ENCODE measurements around the gene MTA3.
"Not testable (repeated sequence)": the region's sequence is repeated elsewhere in the genome, so short reads cannot be mapped to it uniquely, and the experiment has no call there.

MTA3 gene

DNA sequence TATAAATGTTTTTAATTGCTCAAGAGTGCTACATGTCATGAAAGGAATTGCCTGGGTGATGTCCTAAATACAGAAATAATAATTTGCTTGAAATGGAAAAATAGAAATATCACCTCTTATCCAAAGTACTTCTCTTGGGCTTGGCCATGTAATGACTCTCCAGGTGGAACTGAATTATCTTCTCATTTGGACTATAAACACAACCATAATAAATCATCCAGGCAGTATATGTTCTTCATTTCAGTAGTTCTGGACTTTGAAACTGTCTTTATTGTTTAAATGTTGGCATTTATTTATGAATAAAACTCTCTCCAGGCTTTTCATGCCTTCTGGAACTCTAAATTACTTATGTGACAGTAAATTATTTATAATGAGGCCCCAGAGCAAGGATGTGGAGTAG lies 155.0 kb downstream of the MTA3 start:
- TF ChIP-seq, protein P1, sequence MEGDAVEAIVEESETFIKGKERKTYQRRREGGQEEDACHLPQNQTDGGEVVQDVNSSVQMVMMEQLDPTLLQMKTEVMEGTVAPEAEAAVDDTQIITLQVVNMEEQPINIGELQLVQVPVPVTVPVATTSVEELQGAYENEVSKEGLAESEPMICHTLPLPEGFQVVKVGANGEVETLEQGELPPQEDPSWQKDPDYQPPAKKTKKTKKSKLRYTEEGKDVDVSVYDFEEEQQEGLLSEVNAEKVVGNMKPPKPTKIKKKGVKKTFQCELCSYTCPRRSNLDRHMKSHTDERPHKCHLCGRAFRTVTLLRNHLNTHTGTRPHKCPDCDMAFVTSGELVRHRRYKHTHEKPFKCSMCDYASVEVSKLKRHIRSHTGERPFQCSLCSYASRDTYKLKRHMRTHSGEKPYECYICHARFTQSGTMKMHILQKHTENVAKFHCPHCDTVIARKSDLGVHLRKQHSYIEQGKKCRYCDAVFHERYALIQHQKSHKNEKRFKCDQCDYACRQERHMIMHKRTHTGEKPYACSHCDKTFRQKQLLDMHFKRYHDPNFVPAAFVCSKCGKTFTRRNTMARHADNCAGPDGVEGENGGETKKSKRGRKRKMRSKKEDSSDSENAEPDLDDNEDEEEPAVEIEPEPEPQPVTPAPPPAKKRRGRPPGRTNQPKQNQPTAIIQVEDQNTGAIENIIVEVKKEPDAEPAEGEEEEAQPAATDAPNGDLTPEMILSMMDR (IDR thresholded peaks at IDR 0.05), result no peak
- DNase-seq, result no peak
- peaks cover 15% of the 10 kb centered on the region for H3K4me1 Mint-ChIP-seq
- H3K4me3 Mint-ChIP-seq, result no peak overlapping the region
- peaks cover 3% of the 10 kb centered on the region for H3K9me3 Mint-ChIP-seq
- H3K27me3 Mint-ChIP-seq (ENCODE audit: low read depth, poor library complexity), result no peaks in the 10 kb centered on the region
- no peak overlapping the region for H3K27ac Mint-ChIP-seq
- H3K36me3 Mint-ChIP-seq (ENCODE audit: low read depth), result peaks cover 15% of the 10 kb centered on the region

- H3K27me3 Mint-ChIP-seq (ENCODE audit: low read depth, poor library complexity), result no peaks in the 10 kb centered on the region
- H3K9me3 Mint-ChIP-seq, result peaks cover 16% of the 10 kb centered on the region
- H3K36me3 Mint-ChIP-seq (ENCODE audit: low read depth), result peaks cover 25% of the 10 kb centered on the region
- DNase-seq, result no peak
- peaks cover 15% of the 10 kb centered on the region for H3K4me1 Mint-ChIP-seq
- H3K27ac Mint-ChIP-seq, result no peak overlapping the region
- TF ChIP-seq, protein P1 (IDR thresholded peaks at IDR 0.05), result no peak
- H3K4me3 Mint-ChIP-seq, result no peak overlapping the region
Observed at GRCh38 chr2:42724886-42725285, 156.5 kb downstream of the MTA3 start.

DNA sequence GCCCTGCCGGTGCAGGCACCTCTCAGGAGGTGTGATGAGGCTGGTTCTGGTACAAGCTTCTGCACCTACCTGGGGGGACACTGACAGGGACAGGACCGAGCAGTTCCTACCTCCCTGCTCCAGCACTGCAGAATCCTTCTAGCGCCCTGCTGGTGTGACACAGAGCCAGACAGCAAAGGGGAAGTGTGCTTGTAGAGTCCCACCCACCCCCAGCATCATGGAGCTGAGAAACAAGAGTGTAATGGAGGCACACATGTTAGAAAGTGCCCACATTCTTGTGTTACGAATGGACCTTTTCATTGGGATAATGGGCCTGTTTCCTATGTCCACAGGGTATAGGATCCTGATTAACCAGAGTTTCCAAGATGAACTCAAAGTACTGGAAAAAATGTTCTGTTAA lies 157.2 kb downstream of the MTA3 start:
- peaks cover 15% of the 10 kb centered on the region for H3K4me1 Mint-ChIP-seq
- H3K27ac Mint-ChIP-seq, result no peak overlapping the region
- no peak overlapping the region for H3K4me3 Mint-ChIP-seq
- TF ChIP-seq, protein P1 (IDR thresholded peaks at IDR 0.05), result no peak
- peaks cover 33% of the 10 kb centered on the region for H3K36me3 Mint-ChIP-seq (ENCODE audit: low read depth)
- no peaks in the 10 kb centered on the region for H3K27me3 Mint-ChIP-seq (ENCODE audit: low read depth, poor library complexity)
- H3K9me3 Mint-ChIP-seq, result peaks cover 23% of the 10 kb centered on the region
- DNase-seq, result no peak

DNA sequence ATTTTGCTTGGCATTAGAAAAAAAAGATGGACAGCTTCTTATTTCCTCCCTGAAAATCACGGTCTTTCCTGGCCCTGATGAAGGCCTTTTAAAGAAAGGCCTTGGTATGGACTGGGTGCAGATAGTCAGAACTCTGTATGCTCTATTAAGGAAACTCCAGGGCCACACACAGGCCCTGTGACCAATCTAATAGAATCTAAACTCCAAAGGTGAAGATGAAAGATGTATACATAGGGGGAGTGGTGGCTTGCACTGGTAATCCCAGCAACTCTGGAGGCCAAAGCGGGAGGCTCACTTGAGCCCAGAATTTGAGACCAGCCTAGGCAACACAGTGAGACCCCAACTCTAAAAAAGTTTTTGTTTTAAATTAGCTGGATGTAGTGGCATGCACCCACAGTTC lies 158.2 kb downstream of the MTA3 start:
- H3K36me3 Mint-ChIP-seq (ENCODE audit: low read depth), result peaks cover 43% of the 10 kb centered on the region
- TF ChIP-seq, protein P1 (IDR thresholded peaks at IDR 0.05), result no peak
- H3K27me3 Mint-ChIP-seq (ENCODE audit: low read depth, poor library complexity), result no peaks in the 10 kb centered on the region
- no peak for DNase-seq
- H3K4me1 Mint-ChIP-seq, result peaks cover 15% of the 10 kb centered on the region
- H3K9me3 Mint-ChIP-seq, result peaks cover 29% of the 10 kb centered on the region
- H3K27ac Mint-ChIP-seq, result peak overlapping the region; percentile 46
- no peak overlapping the region for H3K4me3 Mint-ChIP-seq

DNA sequence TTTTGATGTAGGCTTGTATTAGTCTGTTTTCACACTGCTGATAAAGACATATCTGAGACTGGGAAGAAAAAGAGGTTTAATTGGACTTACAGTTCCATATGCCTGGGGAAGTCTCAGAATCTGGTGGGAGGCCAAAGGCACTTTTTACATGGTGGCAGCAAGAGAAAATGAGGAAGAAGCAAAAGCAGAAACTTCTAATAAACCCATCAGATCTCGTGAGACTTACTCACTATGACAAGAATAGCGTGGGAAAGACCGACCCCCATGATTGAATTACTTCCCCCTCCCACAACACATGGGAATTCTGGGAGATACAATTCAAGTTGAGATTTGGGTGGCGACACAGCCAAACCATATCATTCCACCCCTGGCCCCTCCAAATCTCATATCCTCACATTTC lies 162.9 kb downstream of the MTA3 start:
- DNase-seq; H3K4me3 Mint-ChIP-seq; H3K27me3 Mint-ChIP-seq (ENCODE audit: low read depth, poor library complexity); H3K4me1 Mint-ChIP-seq; H3K27ac Mint-ChIP-seq: not testable (repeated sequence)
- Mint-ChIP-seq H3K9me3 (peaks cover 65% of the 10 kb centered on the region), H3K36me3 (ENCODE audit: low read depth) (peaks cover 88% of the 10 kb centered on the region)

- Mint-ChIP-seq H3K36me3 (ENCODE audit: low read depth) (peaks cover 98% of the 10 kb centered on the region), H3K27me3 (ENCODE audit: low read depth, poor library complexity) (peaks cover 3% of the 10 kb centered on the region), H3K9me3 (peaks cover 67% of the 10 kb centered on the region), H3K4me3 (no peak overlapping the region), H3K4me1 (no peaks in the 10 kb centered on the region), H3K27ac (no peak overlapping the region)
- DNase-seq, result no peak
- TF ChIP-seq, protein P1 (IDR thresholded peaks at IDR 0.05), result no peak
Observed at GRCh38 chr2:42733852-42734251, 165.4 kb downstream of the MTA3 start.

Data from nephron progenitor cell (in vitro differentiated cells).